IMR-90 (cell line): ENCODE results near the gene HUNK. TPM values are rescaled to one million over a fixed set of nuclear protein-coding genes. Genes with fewer than 3 reads are reported as not detected.

Experiments used
- ATAC-seq: fragments of 200-7000 bp; cut with Tn5 transposase; 2 replicates; pipeline ENCODE4 v1.9.1; 2020; ENCODE audit warnings: low read depth, mild to moderate bottlenecking, moderate library complexity
- BruUV-seq: library from RNA; stranded (reverse); fragments of 400-500 nt; replicated peaks from 2 replicates; lab custom pipeline; 2021; lab: Mats Ljungman, UMichigan
- CTCF ChIA-PET: fragments of 300-600 bp; formaldehyde crosslinking; extraction: SDS; loops from one replicate; lab custom pipeline; 2021; ENCODE audit warnings: antibody characterized with exemption; lab: Yijun Ruan, JAX
- POLR2A ChIA-PET: fragments of 300-600 bp; sonication (Branson Sonifier 250); formaldehyde crosslinking; loops from one replicate; lab custom pipeline; 2022; ENCODE audit warnings: antibody characterized with exemption; ENCODE audit not compliant: unreplicated experiment; lab: Charles Lee
- DNase-seq: peaks from one replicate; pipeline ENCODE4 v3.0.0; 2013
- H2AFZ ChIP-seq: replicated peaks from 2 replicates; pipeline ENCODE3; 2013; ENCODE audit warnings: low read length, mild to moderate bottlenecking; ENCODE audit not compliant: poor library complexity
- H2AK5ac ChIP-seq: 2 replicates; pipeline ENCODE4 v1.6.1; 2013; ENCODE audit warnings: low read depth, low read length, inconsistent platforms
- H2AK9ac ChIP-seq: replicated peaks from 2 replicates; pipeline ENCODE3; 2013; ENCODE audit warnings: mild to moderate bottlenecking, low read depth, low read length, moderate library complexity; ENCODE audit not compliant: poor library complexity
- H2BK120ac ChIP-seq: 2 replicates; pipeline ENCODE4 v1.6.1; 2013; ENCODE audit warnings: low read depth, low read length, inconsistent platforms
- H2BK15ac ChIP-seq: 3 replicates; pipeline ENCODE4 v1.6.1; 2013; ENCODE audit warnings: low read depth, low read length, inconsistent platforms
- H2BK20ac ChIP-seq: 2 replicates; pipeline ENCODE4 v1.6.1; 2013; ENCODE audit warnings: low read depth, mild to moderate bottlenecking, inconsistent platforms, low read length, moderate library complexity
- H2BK5ac ChIP-seq: 2 replicates; pipeline ENCODE4 v1.6.1; 2013; ENCODE audit warnings: mild to moderate bottlenecking, low read depth, low read length, inconsistent platforms; ENCODE audit not compliant: poor library complexity, severe bottlenecking
- H3K14ac ChIP-seq: replicated peaks from 2 replicates; pipeline ENCODE4 v1.6.1; 2013; ENCODE audit warnings: low read depth, low read length, inconsistent platforms
- H3K18ac ChIP-seq: 2 replicates; pipeline ENCODE4 v1.6.1; 2013; ENCODE audit warnings: low read depth, low read length, control low read depth
- H3K23ac ChIP-seq: 2 replicates; pipeline ENCODE4 v1.6.1; 2013; ENCODE audit warnings: low read depth, low read length, inconsistent platforms
- H3K27ac ChIP-seq: 2 replicates; pipeline ENCODE4 v1.5.1; 2013; ENCODE audit warnings: mild to moderate bottlenecking, control low read depth, low read length; ENCODE audit not compliant: insufficient read depth
- H3K27me3 ChIP-seq: 2 replicates; pipeline ENCODE4 v1.6.1; 2013; ENCODE audit warnings: low read length; ENCODE audit not compliant: control insufficient read depth, insufficient read depth
- H3K36me3 ChIP-seq: 2 replicates; pipeline ENCODE4 v1.6.1; 2013; ENCODE audit warnings: low read length, mixed read lengths; ENCODE audit not compliant: control insufficient read depth, insufficient read depth
- H3K4ac ChIP-seq: 2 replicates; pipeline ENCODE4 v1.6.1; 2013; ENCODE audit warnings: low read depth, low read length, inconsistent platforms
- H3K4me1 ChIP-seq: 2 replicates; pipeline ENCODE4 v1.6.1; 2013; ENCODE audit warnings: low read length, mixed read lengths; ENCODE audit not compliant: control insufficient read depth, insufficient read depth
- H3K4me2 ChIP-seq: 2 replicates; pipeline ENCODE4 v1.6.1; 2013; ENCODE audit warnings: low read depth, mild to moderate bottlenecking, control low read depth, low read length, moderate library complexity
- H3K4me3 ChIP-seq: 2 replicates; pipeline ENCODE4 v1.5.1; 2013; ENCODE audit warnings: low read depth, mild to moderate bottlenecking, control low read depth, low read length, moderate library complexity; ENCODE audit not compliant: insufficient read depth
- H3K56ac ChIP-seq: 2 replicates; pipeline ENCODE4 v1.6.1; 2013; ENCODE audit warnings: low read length, inconsistent platforms; ENCODE audit not compliant: insufficient read depth; ENCODE audit errors: extremely low read depth
- H3K79me1 ChIP-seq, 2 experiments: 2 replicates each; pipeline ENCODE4 v1.6.1; 2013; ENCODE audit warnings: low read length in 2 of 2, inconsistent platforms in 1 of 2, low read depth in 1 of 2
- H3K9ac ChIP-seq: 2 replicates; pipeline ENCODE4 v1.6.1; 2013; ENCODE audit warnings: low read depth, low read length, control low read depth
- H3K9me1 ChIP-seq: 2 replicates; pipeline ENCODE4 v1.6.1; 2013; ENCODE audit warnings: low read length, inconsistent platforms; ENCODE audit not compliant: insufficient read depth
- H3K9me3 ChIP-seq: 2 replicates; pipeline ENCODE4 v1.6.1; 2013; ENCODE audit warnings: low read length; ENCODE audit not compliant: control insufficient read depth, insufficient read depth
- H4K20me1 ChIP-seq: 2 replicates; pipeline ENCODE4 v1.6.1; 2013; ENCODE audit warnings: low read length, inconsistent platforms; ENCODE audit not compliant: insufficient read depth
- H4K5ac ChIP-seq: 2 replicates; pipeline ENCODE4 v1.6.1; 2013; ENCODE audit warnings: mild to moderate bottlenecking, low read depth, low read length, control low read depth
- H4K8ac ChIP-seq, 2 experiments: 2 replicates each; pipeline ENCODE4 v1.6.1; 2013; ENCODE audit warnings: low read depth in 2 of 2, low read length in 2 of 2, control low read depth in 1 of 2, inconsistent platforms in 1 of 2
- H4K91ac ChIP-seq: 2 replicates; pipeline ENCODE4 v1.6.1; 2013; ENCODE audit warnings: low read depth, low read length, inconsistent platforms; ENCODE audit not compliant: insufficient read depth
- BHLHE40 ChIP-seq: fragments of 150-350 bp; IDR thresholded peaks from 2 replicates; pipeline ENCODE4 v1.6.1; 2016; ENCODE audit warnings: mild to moderate bottlenecking, low read depth, low read length
- CEBPB ChIP-seq: IDR thresholded peaks from 2 replicates; pipeline ENCODE4 v1.6.1; 2012; ENCODE audit warnings: low read depth, low read length, improper control_type of control experiment
- CHD1 ChIP-seq: IDR thresholded peaks from 2 replicates; pipeline ENCODE4 v1.6.1; 2012; ENCODE audit warnings: low read depth, low read length, improper control_type of control experiment
- CTCF ChIP-seq: conservative IDR thresholded peaks from 2 replicates; pipeline ENCODE4 v1.5.1; 2012; ENCODE audit warnings: mild to moderate bottlenecking, low read depth, low read length, improper control_type of control experiment
- ELK1 ChIP-seq: fragments of 150-350 bp; IDR thresholded peaks from 2 replicates; pipeline ENCODE4 v1.6.1; 2016; ENCODE audit warnings: low read depth, mild to moderate bottlenecking, low read length, moderate library complexity, borderline replicate concordance
- FOS ChIP-seq: fragments of 150-350 bp; IDR thresholded peaks from 2 replicates; pipeline ENCODE4 v1.6.1; 2016; ENCODE audit warnings: low read depth, low read length
- MAFK ChIP-seq: IDR thresholded peaks from 2 replicates; pipeline ENCODE4 v1.6.1; 2012; ENCODE audit warnings: low read depth, low read length, improper control_type of control experiment
- MAZ ChIP-seq: IDR thresholded peaks from 2 replicates; pipeline ENCODE4 v1.6.1; 2012; ENCODE audit warnings: low read depth, mild to moderate bottlenecking, low read length, improper control_type of control experiment, moderate library complexity, borderline replicate concordance
- MXI1 ChIP-seq: IDR thresholded peaks from 2 replicates; pipeline ENCODE4 v1.6.1; 2012; ENCODE audit warnings: low read depth, mild to moderate bottlenecking, low read length, moderate library complexity, borderline replicate concordance
- NFE2L2 ChIP-seq: fragments of 150-350 bp; IDR thresholded peaks from 2 replicates; pipeline ENCODE4 v1.6.1; 2016; ENCODE audit warnings: low read depth, mild to moderate bottlenecking, low read length
- POLR2A ChIP-seq: IDR thresholded peaks from 2 replicates; pipeline ENCODE4 v1.6.1; 2012; ENCODE audit warnings: mild to moderate bottlenecking, low read depth, low read length
- RAD21 ChIP-seq: IDR thresholded peaks from 2 replicates; pipeline ENCODE4 v1.6.1; 2012; ENCODE audit warnings: low read length, improper control_type of control experiment
- RCOR1 ChIP-seq: IDR thresholded peaks from 2 replicates; pipeline ENCODE4 v1.6.1; 2012; ENCODE audit warnings: mild to moderate bottlenecking, low read length, improper control_type of control experiment; ENCODE audit not compliant: insufficient replicate concordance
- RFX5 ChIP-seq: IDR thresholded peaks from 2 replicates; pipeline ENCODE4 v1.8.0; 2012; ENCODE audit warnings: low read depth, mild to moderate bottlenecking, low read length, moderate library complexity
- SMC3 ChIP-seq: fragments of 150-350 bp; IDR thresholded peaks from 2 replicates; pipeline ENCODE4 v1.6.1; 2016; ENCODE audit warnings: low read depth, mild to moderate bottlenecking, antibody characterized with exemption, low read length, moderate library complexity
- USF2 ChIP-seq: fragments of 150-350 bp; IDR thresholded peaks from 2 replicates; pipeline ENCODE4 v1.6.1; 2017; ENCODE audit warnings: mild to moderate bottlenecking, antibody characterized with exemption, low read length, low read depth
- WGBS, 2 experiments: methylation state at CpG; one replicate each; pipeline versions ENCODE4 v1.1.5 to v1.1.7; 2013; ENCODE audit warnings: missing lambda C conversion rate in 2 of 2; ENCODE audit not compliant: insufficient read length in 1 of 2; ENCODE audit errors: extremely low coverage in 2 of 2; 5-methylcytosine and 5-hydroxymethylcytosine counted together
- dilution Hi-C: fragments of 300-500 bp; cut with HindIII; formaldehyde crosslinking; loops from one replicate; pipeline ENCODE4 v1.14.3; 2018; ENCODE audit warnings: low sequenced_read_pairs; ENCODE audit not compliant: unreplicated experiment
- in situ Hi-C: fragments of 300-500 bp; cut with MboI; formaldehyde crosslinking; loops from 3 replicates; pipeline ENCODE4 v1.14.3; 2019; ENCODE audit warnings: low sequenced_read_pairs, inconsistent platforms, mixed read lengths
- intact Hi-C: fragments of 100-400 bp; cut with micrococcal nuclease; formaldehyde crosslinking; loops from 2 replicates; pipeline ENCODE4 v1.10.0; 2022
- polyA plus RNA-seq, 3 experiments: library from polyadenylated mRNA; depleted of rRNA; stranded (reverse); fragments of >200 nt; gene quantifications; 2 replicates each; pipeline ENCODE4 v1.2.3, GENCODE V29; 2012; ENCODE audit warnings: low replicate concordance in 1 of 3
- total RNA-seq: library from RNA; depleted of rRNA; stranded (reverse); fragments of >200 nt; gene quantifications from 2 replicates; pipeline ENCODE4 v1.2.3, GENCODE V29; 2012

HUNK gene
- total and polyA plus RNA-seq, 2 of the 4 experiments (the other 2 are of a cell fraction): 1.0 to 2.0 TPM

- ATAC-seq (no peak), DNase-seq (no peak)
- TF ChIP-seq ELK1 (no peak), RCOR1 (no peak), MXI1 (no peak), MAZ (no peak), CEBPB (no peak), RFX5 (no peak), MAFK (no peak), USF2 (no peak), POLR2A (no peak), RAD21 (no peak), CHD1 (no peak), FOS (no peak), SMC3 (no peak), BHLHE40 (no peak), CTCF (no peak), NFE2L2 (no peak)
- no peaks in the 10 kb centered on the region for H3K27me3 ChIP-seq
- H3K23ac ChIP-seq: no peak overlapping the region
- no peaks in the 10 kb centered on the region for H3K9me1 ChIP-seq
- H2AK9ac ChIP-seq: no peak overlapping the region
- H2BK120ac ChIP-seq: no peak overlapping the region
- H2AFZ ChIP-seq: no peak overlapping the region
- H3K56ac ChIP-seq: no peak overlapping the region
- no peak overlapping the region for H4K91ac ChIP-seq
- no peak overlapping the region for H3K18ac ChIP-seq
- H3K9ac ChIP-seq: no peak overlapping the region
- no peak overlapping the region for H2AK5ac ChIP-seq
- no peak overlapping the region for H4K8ac ChIP-seq
- no peaks in the 10 kb centered on the region for H3K79me1 ChIP-seq
- no peak overlapping the region for H3K14ac ChIP-seq
- no TSS peak for BruUV-seq
- no peak overlapping the region for H3K4me2 ChIP-seq
- no peak overlapping the region for H3K4ac ChIP-seq
- no peak overlapping the region for H4K5ac ChIP-seq
- H2BK15ac ChIP-seq: no peak overlapping the region
- no peaks in the 10 kb centered on the region for H4K20me1 ChIP-seq
- no peaks in the 10 kb centered on the region for H3K4me1 ChIP-seq
- no peak overlapping the region for H2BK5ac ChIP-seq
- intact Hi-C loops: no loop called here
- peaks cover 5% of the 10 kb centered on the region; the same call in 1 of the 2 replicates for H3K36me3 ChIP-seq
- no peak overlapping the region for H3K4me3 ChIP-seq
- H3K27ac ChIP-seq: no peak overlapping the region
- H2BK20ac ChIP-seq: no peak overlapping the region
- CTCF ChIA-PET: interaction anchor here (1.0 kb wide), 1 partner anchor 20 kb away, joined by 3 read pairs; no protein-coding TSS in a partner anchor
- POLR2A ChIA-PET: no interaction called here
- dilution Hi-C loops: no loop called here
- no peaks in the 10 kb centered on the region for H3K9me3 ChIP-seq
- WGBS, 2 experiments: 80% methylated on average over 1 of the region's 4 CpGs; no CpG with 5 or more reads in 1 of the 2 experiments
- in situ Hi-C loops: no loop called here
These were observed 110.3 kb downstream of the HUNK start for GRCh38 chr21:31983120-31983519.
